Fibroblast of the conjunctiva (primary cell): ENCODE data around the gene TTC39A.
A peak's percentile ranks its signal among the peaks of the same experiment; 100 is the strongest.
"Not testable (repeated sequence)": the region's sequence is repeated elsewhere in the genome, so short reads cannot be mapped to it uniquely, and the experiment has no call there.

Experiments used
- DNase-seq: peaks from one replicate; pipeline ENCODE4 v3.0.0-alpha.2; 2010; ENCODE audit warnings: low read depth

Gene TTC39A

DNA sequence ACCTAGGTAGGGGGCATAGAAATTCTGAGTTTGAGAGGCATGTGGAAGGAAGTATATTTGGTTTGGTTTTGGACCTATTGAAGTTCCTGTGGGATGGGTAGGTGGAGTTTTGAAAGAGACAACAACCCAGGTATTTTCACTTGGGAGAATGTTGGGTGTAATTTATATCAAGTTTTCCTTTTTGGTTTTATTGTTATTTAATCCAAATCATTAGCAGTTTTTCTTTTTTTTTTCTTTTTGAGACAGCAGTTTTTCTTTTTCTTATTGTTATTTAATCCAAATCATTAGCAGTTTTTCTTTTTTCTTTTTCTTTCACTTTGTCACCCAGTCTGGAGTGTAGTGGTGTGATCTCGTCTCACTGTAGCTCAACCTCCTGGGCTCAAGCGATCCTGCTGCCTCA, 64.2 kb downstream of the TTC39A start:
- no peak for DNase-seq

DNA sequence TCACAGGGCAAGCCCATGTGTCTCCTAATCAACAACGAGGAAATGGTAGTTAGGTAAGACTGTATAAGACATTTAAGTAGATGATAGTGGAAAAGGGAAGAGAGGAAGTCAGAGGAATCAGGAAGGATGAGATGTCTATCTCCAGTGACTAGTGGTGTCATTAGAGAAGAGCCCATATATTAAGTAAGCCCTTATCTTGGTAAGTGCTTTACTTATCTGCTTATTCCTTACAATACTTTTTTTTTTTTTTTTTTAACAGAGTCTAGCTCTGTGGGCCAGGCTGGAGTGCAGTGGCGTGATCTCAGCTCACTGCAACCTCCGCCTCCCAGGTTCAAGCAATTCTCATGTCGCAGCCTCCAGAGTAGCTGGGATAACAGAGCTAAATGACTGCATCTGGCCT, 64.7 kb downstream of the TTC39A start:
- no peak for DNase-seq

DNA sequence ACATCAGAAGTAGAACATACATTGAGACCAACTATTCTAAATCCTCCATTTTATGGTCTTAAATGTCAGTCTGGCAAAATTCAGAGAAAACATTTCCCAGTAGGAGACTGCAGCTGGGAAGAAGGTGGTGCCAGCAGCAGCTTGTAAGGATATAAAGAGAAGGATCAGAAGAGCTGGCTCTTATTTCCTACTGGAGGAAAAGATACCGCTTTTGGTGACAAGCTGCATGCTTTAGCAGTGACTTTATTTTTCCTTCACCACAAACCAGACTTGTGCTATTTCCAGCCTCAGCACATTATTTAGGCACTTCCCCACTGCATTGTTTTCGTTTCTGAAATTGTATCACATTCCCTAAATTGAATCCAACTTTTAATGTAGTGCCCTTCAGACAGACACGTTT, 65.9 kb downstream of the TTC39A start:
- DNase-seq: peak; percentile 63

DNA sequence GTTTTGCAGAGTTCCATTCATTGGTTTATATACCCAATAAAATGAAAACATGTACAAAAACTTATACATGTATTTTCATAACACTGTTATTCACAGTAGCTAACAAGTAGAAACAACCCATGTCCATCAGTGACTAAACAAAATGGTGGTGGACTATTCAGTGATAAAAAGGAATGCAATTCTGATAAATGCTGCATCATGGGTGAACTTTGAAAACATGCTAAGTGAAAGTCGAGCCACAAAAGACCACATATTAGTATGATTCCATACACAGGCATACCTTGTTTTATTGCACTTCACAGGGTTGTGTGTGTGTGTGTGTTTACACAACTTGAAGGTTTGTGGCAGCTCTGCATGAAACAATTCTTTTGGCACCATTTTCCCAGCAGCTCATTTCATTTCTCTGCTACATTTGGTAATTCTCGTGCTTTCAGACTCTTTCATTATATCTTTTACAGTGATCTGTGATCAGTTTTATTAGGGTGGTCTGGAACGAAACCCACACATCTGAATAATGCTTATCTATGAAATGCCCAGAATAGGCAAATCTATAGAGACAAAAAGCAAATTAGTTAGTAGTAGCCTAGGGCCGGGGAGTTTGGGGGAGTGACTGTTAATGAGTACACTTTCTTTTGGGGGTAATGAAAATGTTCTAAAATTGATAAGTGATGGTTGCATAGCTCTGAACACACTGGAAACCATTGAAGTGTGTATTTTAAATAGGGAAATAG, 67.0 kb downstream of the TTC39A start:
- no peak for DNase-seq

DNA sequence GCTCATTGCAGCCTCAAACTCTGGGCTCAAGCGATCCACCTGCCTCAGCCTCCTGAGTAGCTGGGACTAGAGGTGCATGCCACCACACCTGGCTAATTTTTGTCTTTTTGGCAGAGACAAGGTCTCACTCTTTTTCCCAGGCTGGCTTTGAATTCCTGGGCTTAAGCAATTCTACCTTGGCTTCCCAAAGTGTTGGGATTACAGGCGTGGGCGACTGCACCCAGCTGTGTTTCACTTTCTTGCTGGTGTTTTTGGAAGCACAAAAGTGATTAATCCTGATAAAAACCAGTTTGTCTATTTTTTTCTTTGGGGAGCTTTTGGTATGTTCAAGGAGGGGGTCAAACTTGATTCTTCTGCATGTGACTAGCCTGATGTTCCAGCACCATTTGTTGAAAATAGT, 75.0 kb downstream of the TTC39A start:
- DNase-seq: no peak

DNA sequence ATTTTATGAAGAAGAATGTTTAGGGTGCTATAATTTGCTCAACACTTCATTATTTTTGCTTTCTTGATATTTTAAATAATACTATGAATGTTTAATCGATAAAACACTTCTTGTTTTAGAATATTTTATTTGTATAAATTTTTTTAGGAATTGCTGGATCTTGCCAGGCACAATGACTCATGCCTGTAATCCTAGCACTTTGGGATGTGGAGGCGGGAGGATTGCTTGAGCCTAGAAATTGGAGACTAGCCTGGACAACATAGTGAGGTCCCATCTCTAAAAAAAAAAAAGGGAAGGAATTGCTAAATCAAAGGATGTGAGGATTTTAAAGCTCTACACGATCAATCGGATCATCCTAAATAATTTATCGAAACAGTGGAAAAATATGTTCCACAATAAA, 76.7 kb downstream of the TTC39A start:
- no peak for DNase-seq

DNA sequence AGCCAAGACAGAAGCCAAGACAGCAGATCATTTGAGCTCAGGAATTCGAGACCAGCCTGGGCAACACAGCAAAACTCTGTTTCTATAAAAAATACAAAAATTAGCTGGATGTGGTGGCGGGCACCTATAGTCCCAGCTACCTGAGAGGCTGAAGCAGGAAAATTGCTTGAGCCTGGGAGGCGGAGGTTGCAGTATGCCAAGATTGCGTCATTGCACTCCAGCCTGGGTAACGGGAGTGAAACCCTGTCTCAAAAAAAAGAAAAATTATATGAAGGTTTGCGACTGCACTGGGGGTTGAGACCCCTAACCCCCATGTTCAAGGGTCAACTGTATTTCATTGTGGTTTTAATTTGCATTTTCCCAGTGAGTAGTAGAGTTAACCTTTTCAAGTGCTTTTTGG, 78.0 kb downstream of the TTC39A start:
- no peak for DNase-seq

DNA sequence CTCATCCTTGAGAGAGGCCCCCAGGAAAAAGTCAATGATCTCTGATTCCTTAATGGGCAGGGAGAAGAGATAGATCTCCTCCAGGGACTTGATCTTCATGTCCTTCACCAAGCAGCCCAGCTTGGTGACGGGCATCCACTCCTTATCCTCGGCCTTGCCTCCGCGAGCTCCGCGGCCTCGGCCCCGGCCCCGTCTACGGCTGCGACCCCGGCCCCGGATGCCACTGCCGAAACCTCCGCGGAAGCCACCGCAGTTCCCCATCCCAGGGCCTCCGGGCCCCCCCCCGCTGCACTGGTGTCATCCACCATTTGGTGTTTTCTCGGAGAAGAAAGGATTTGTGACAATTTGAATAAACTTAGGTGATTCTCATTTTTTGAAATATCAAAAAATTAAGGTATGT, 79.2 kb downstream of the TTC39A start:
- DNase-seq: not testable (repeated sequence)

DNA sequence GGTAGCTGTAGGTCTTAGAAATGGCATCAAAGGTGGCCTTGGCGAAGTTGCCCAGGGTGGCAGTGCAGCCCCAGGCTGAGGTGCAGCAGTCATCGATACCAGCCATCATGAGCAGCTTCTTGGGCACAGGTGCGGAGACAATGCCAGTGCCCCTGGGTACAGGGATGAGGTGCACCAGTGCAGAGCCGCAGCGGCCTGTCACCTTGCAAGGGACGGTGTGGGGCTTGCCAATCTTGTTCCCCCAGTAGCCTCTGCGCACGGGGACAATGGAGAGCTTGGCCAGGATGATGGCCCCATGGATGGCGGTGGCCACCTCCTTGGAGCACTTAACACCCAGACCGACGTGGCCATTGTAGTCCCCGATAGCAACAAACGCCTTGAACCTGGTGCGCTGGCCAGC, 79.6 kb downstream of the TTC39A start:
- DNase-seq: not testable (repeated sequence)

DNA sequence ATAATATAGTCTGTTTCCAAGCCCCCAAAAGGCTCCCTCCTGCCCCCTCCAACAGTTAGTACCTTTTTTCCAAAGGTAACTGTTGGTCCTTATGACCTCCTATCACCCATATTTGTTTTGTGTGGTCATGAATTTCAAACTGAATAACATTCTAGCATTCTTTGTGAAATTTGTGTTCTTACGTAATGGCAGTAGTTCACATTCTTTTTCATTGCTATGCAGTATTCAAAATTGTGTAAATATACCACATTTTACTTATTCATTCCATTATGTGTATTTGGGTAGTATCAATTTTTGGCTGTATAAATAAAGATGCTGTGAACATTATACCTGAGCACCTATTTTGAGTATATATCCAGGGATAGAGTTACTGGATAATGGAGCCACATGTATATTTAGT, 80.9 kb downstream of the TTC39A start:
- DNase-seq: no peak

DNA sequence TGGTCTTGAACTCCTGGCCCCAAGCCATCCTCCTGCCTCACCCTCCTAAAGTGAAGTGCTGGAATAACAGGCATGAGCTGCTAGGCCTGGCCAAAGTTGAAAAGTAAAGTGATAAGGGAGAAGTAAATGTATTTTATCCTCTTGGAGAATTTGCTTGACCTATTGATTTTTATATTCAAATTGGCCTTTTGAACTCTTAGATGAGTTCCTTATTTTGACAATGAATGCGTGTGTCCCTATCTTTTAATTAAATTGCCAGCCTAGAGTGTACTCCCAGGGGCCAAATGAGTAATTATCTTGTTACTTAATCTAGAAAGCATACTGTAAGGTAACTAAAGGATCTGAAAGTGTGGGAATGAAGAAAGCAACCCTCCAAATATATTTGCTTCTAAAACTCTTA, 82.9 kb downstream of the TTC39A start:
- DNase-seq: no peak

DNA sequence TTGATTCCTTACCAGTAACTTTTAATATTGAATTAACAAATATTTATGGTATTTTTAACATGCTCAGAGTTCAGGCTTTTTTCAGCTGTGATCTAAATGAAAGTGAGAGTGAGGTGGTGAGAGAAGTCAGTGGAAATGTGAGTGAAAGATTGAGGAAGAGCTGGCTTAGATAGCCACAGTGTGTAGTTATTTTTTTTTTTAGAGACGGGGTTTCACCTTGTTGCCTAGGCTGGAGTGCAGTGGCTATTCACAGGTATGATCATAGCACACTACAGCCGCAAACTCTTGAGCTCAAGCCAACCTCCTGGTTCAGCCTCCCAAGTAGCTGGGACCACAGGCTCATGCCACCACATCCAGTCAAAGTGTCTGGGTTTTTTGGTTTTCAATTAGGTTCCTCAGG, 83.3 kb downstream of the TTC39A start:
- DNase-seq: no peak

DNA sequence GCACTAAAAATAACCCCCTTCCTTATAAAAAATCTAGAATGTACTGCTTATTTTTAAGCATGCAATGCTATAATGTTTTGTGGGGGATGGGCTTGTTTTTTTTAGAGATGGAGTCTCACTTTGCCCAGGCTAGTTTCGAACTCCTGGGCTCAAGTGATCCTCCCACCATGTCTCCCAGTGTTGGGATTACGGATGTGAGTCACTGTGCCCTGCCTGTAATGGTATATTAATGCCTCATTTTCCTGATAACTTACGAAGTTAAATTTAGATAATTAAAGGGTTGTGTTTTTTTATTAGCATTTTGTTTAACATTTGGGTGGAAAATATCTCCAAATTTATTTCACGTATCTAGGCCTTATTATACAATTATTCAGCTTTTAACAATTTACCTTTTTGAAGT, 87.8 kb downstream of the TTC39A start:
- no peak for DNase-seq

DNA sequence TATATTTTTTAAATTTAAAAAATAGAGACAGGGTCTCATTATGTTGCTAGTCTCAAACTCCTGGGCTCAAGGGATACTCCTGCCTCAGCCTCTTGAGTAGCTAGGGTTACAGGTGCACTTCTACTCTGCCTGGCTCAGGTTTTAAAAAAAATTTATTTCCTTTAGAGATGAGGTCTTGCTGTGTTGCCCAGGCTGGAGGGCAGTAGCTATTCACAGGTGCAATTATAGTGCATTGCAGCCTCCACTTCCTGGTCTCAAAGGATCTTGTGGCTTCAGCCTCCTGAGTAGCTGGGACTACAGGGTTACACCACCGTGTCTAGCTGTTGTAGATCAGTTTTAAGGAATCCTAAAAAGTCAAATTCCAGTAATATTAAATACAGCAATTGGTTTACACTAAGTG, 89.2 kb downstream of the TTC39A start:
- no peak for DNase-seq

DNA sequence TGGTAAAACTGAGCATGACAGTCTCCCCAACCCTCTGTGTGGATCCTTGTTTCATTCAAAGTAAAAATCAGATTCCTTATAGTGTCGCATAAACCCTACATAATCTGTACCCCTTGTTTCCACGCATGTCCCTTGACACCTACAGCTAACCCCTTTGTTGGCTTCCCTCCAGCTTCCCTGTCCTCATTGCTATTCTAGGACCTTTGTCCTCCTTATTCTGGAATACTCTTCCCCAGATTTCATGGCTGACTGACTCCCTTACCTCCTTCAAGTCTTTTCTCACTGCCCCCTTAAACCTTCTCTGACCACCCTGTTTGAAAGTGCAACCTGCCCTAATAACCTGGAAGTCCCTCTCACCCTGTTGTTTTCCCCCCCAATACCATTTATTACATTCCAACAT, 90.3 kb downstream of the TTC39A start:
- DNase-seq: no peak

DNA sequence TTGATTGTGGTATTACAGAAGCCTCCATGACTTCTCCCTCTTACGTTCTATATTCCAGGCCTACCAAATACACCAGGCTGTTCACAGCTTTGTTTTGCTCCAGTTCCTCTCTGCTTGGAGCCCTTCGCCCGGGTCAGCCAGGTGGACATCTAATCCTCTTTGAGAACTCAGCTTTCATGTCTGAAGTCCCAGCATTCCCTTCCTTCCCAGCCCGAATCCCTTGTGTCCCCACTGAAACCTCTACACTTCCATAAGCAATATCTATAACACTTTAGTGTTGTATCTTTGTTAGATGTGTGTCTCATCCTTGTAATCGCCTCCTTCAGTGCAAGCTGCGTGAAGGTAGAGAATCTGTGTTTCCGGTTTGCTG, 92.3 kb downstream of the TTC39A start:
- DNase-seq: no peak

DNA sequence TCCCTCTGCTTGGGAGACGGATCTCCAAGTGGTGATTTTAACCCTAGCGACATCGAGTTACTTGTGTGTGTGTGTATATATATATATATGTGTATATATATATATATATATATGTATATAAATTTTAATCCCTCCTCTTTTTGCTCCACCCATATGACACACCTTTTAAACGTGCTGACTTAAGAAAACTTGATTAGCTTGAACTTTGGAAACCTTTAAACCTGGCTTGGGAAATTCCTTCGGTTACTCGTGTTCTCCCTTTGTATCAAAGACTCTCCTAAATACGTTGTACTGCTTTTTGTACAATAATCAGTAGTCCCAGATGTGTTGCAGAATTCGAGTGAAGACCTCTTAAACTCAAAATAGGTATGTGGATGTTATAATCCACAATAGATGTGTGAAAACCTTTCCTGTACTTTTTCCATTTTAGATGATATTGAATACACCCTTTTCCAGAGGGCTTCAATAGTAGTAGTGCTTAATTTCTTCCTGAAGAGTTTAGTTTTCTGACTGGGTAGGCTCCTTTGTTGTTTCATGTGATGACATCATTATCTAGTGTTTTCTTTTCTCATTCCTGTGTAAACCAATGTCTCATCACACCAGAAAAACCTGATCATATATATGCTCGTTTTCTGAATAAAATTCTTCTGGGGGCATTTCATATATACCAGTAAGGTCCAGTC, 92.9 kb downstream of the TTC39A start:
- DNase-seq: no peak
